HG02623 (cell line): Measurements from ENCODE around the gene GSAP.

ENCODE experiments used
- ATAC-seq: cut with Tn5 transposase; IDR thresholded peaks from one replicate; pipeline ENCODE4 v1.9.1; 2021; ENCODE audit warnings: moderate library complexity; ENCODE audit not compliant: unreplicated experiment

The GSAP gene

GRCh38 chr7:77331938-77332695, 84.0 kb downstream of the GSAP start:
- peak; percentile 74 for ATAC-seq

GRCh38 chr7:77330169-77330882, 85.8 kb downstream of the GSAP start:
- no peak for ATAC-seq

DNA sequence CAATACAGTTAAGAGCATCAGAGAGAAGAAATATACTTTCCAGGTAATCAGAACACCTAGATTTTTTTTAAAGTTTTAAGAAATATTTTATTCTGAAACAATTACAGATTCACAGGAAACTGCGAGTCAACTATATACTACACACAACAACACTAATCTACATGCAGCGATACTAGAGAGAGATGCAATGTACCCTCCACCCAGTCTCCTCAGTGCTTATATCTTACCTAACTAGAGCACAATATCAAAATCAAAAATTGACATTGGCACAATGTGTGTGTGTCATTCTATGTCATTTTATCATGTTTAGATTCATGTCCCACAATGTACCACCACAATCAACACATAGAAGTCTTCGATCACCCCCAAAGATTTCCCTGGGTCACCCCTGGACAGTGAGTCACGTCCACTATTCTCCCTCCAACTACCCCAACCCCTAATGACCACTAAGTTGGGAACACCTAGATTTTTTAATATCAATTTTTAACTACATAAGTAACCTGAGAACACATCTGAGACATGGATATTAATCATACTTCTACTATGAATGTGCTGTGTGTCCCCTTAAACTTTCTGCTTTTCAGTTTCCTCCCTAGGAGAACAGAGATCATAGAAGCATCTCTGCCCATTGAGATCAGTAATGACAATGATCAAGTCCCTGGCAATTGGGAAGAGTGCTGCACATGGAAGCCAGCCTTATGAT, 86.5 kb downstream of the GSAP start:
- ATAC-seq, result no peak

DNA sequence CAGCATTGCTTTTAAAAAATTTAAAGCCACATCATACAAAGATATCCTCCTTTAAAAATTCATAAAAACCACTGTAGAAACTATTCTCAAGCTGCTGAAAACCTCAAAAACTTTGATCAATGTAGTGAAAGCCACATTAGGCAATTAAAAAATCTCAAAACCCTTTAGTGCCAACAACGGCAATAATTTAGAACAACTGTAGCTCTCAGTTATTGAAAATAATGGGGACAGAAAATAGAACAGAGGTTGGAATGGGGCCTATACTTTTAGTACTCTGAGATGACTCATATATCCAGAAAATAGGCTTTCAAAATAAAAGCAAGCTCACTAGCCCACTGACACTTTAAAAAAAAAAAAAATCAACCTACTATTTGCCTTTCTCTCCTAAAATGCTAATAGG, 87.5 kb downstream of the GSAP start:
- ATAC-seq, result no peak

DNA sequence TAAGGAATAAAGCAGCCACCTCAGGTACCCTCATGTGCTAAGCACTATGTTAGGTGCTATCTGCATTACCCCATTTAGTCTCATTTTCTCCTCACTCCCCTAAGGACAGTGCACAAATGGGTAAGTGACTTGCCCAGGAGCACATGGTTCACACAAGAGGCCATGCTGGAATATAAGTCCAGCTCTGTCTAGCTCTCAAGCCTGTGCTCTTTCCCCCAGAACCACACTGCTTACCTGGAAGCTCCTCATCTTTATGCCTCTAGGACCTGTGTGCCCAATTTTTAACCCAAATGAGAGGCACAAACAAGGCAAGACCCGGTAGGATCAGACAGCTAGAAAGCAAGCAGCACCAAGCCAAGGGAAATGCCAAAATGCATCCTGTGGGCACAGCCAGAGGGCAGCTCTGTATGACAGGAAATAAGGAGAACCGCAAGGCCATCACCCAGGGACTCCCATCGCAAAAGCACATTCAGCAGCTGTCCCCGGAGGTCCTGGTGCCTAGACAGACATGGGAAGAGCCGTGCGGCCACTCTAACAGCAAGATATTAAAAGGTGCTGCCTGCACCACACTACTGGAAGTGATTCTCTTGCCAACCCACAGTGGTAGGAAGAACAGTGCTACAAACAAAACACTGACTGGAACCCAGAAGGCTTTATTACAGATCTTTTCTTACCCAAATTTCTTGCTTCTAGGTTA, 88.1 kb downstream of the GSAP start:
- no peak for ATAC-seq

DNA sequence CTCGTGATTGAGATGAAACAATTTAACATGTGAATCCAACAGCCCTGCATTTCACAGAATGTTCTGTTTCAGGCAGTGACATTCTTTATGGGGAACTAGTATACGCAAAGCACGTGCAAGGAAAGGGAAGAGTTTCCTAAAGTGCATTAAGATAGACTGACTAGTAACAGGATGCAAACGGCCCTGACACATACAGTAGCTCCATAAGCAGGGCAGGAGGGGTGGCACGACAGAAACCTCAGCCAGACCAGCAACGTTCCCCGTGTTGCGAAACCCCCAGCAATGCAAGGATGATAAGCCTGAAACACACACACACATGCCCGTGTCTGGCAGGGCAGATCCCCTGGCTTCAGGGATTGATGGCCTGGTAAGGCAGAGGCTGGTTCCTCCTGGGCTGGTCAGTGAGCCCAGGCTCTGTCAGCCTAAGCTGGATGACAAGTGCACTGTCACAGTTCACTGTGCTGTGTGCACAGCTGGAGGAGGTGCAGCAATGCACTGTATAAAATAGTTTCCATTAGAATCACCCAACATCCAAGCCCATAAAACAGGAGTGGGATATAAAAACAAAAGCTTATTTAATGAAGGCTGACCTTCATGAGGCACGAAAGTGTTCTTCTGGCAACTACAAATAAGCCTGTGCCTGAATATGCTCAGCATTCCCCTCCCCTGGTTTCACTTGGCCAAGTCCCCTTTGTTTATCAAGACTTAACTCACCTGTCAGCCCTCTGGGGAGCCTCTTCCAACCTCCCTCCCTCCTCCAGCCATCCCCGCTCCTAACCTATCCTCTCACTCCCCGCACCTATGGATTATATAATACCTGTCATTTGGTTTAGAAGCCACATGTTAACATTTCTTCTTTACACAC, 88.8 kb downstream of the GSAP start:
- no peak for ATAC-seq

DNA sequence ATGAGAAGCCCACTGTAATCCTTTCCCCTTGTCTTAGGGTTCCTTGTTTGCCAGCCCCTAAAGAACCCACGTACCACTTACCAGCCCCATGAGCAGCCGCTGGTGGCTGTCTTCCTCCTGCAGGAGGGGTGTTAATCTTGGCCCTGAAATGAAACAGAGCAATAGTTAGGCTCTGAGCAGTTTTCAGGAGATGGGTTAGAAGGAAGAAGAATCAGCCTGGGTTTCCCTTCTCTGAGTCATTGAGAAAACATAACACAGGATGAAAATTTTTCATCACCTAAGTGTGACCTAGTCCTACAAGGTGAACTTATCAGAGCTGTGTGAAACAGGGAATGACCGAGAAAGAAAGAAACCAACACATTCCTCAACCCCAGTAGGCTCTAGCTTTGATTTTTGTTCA, 90.0 kb downstream of the GSAP start:
- ATAC-seq, result no peak

GRCh38 chr7:77321300-77321699, 94.8 kb downstream of the GSAP start:
- no peak for ATAC-seq

- ATAC-seq, result no peak
Observed at GRCh38 chr7:77320714-77321113, 95.4 kb downstream of the GSAP start.

DNA sequence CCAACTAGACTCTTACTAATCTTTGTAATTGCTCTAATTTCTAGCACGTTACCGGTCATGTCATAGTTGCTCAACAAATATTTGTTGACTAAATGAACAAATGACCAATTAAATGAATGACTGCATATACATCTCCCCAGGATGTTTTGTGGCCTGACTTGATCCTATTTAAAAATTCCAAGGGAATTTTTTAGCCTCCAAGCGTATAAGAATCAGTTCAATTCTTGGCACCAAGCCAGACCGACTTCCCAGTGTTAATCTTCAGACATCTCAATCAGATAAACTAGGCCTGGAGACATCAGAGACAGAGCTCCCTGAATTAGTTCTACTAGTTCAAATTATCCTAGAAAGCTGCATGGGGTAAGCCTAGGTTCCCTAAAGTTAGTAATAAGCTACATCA, 96.0 kb downstream of the GSAP start:
- ATAC-seq, result no peak

DNA sequence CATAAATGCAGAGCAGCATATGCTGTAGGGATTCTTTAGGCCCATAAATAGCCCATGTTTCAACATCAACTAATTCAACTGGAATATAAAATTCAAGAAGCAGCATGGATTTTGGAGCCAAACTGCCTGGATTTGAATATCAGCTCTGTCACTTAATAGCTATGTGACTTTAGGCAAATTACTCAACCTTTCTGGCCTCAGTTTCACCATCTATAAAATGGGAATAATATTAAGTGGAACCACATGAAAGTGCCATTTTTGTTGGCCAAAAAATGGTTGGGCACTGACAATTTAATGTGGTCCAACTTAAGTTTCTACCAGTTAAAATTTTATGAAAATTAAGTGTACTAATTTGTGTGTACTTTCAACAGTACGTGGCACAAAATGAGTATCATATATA, 98.1 kb downstream of the GSAP start:
- ATAC-seq, result no peak

- ATAC-seq, result no peak
Observed at GRCh38 chr7:77316219-77316978, 99.8 kb downstream of the GSAP start.

GRCh38 chr7:77315182-77315591, 101.0 kb downstream of the GSAP start:
- ATAC-seq, result no peak

- ATAC-seq, result no peak
Observed at GRCh38 chr7:77313876-77314480, 102.2 kb downstream of the GSAP start.

DNA sequence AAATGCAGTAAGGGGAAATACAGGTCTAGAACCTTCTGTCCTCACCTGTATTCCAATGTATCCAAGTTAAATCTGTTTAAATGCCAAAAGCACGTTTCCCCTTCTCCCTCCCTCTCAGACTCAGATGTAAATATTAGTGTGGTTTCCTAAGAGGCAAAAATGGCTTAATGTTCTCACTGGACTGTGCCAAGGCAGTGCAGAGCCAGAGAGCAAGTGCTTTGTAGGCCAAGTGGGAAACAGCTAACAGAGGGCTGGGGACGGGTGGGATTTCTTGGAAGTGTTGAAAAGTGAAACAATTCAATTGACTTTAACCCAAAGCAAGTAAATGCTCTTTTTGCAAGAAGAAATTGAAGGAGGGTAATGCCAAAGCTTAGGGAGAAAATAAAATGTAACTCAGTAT, 103.1 kb downstream of the GSAP start:
- ATAC-seq, result no peak

- ATAC-seq, result no peak
Observed at GRCh38 chr7:77310982-77311381, 105.2 kb downstream of the GSAP start.

DNA sequence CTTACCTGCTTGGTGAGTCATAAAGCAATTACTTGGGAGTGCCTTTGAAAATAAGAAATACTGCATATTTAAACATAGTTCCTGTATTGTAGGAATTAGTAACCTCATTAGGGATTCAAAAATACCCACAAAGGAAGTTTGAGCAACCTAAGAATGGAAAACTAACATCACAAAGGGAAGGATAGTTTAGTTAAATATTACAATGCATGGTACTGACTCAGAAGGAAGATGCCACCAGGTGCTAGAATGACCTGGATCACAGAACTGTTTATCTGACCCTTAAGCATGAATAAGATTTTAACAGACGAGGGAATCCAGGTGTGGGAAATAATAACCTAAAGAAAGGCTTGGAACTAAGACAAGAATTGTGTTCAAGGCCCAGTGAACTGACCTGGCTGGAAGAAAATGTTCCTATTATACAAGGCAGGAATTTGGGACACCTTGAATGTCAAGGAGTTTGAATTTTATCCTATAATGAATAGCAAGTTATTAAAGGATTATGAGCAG, 106.4 kb downstream of the GSAP start:
- no peak for ATAC-seq

DNA sequence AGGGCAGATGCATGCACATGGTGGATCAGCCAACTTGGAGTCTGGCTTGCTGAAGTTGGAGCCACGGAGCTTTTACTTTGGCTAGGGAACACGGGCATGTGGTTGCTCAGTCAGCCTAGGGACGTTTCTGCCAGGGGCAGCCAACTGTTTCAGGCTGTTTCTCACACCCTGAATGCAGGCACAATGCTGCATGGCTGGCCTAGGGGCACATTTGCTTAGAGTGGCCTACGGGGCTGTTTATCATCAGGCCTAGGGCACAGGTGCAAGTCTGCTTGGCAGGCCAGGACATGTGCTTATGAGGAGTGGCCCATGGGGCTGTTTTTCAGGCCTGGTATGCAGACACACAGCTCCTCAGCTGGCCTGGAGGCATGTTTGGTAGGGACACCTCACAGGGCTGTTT, 107.4 kb downstream of the GSAP start:
- no peak for ATAC-seq
